ENCODE measurements around the gene TUBAL3. TPM values are rescaled to one million over a fixed set of nuclear protein-coding genes. Genes with fewer than 3 reads are reported as not detected.

TUBAL3 gene
- total RNA-seq, 1 donor from 2014 or later = not detected

- peak in 1 of 2 donors; percentile 74 for DNase-seq (ENCODE audit: low spot score in 2 of 2)
- Histone ChIP-seq H3K9me3 (peaks cover 0 to 7% of the 10 kb centered on the region in 2 donors), H3K27me3 (no peaks in the 10 kb centered on the region), H3K27ac (peak overlapping the region; percentile 60 to 72), H3K36me3 (no peaks in the 10 kb centered on the region), H3K4me1 (peaks cover 0 to 50% of the 10 kb centered on the region in 2 donors), H3K4me3 (peak overlapping the region in 1 of 2 donors; percentile 18)
- TF ChIP-seq CTCF (IDR thresholded peaks at IDR 0.05) = no peak
- intact Hi-C loops (cut with DNase I) = no loop called here
Observed at GRCh38 chr10:5423771-5424170, 19.1 kb upstream of the TUBAL3 start.

- Histone ChIP-seq H3K36me3 (no peaks in the 10 kb centered on the region), H3K4me1 (peaks cover 0 to 28% of the 10 kb centered on the region in 2 donors), H3K4me3 (no peak overlapping the region), H3K27me3 (no peaks in the 10 kb centered on the region), H3K27ac (no peak overlapping the region), H3K9me3 (peaks cover 0 to 13% of the 10 kb centered on the region in 2 donors)
- no peak for TF ChIP-seq CTCF (IDR thresholded peaks at IDR 0.05)
- intact Hi-C loops (cut with DNase I) = no loop called here
- no peak for DNase-seq (ENCODE audit: low spot score in 2 of 2)
Observed at GRCh38 chr10:5419466-5420094, 15.0 kb upstream of the TUBAL3 start.

GRCh38 chr10:5418584-5418983 lies 14.0 kb upstream of the TUBAL3 start:
- no peak for DNase-seq (ENCODE audit: low spot score in 2 of 2)
- Histone ChIP-seq H3K36me3 (no peaks in the 10 kb centered on the region), H3K4me1 (peaks cover 0 to 26% of the 10 kb centered on the region in 2 donors), H3K9me3 (peaks cover 0 to 13% of the 10 kb centered on the region in 2 donors), H3K27ac (no peak overlapping the region), H3K4me3 (no peak overlapping the region), H3K27me3 (no peaks in the 10 kb centered on the region)
- intact Hi-C loops (cut with DNase I) = no loop called here
- no peak for TF ChIP-seq CTCF (IDR thresholded peaks at IDR 0.05)

- H3K4me1 ChIP-seq = peaks cover 0 to 12% of the 10 kb centered on the region in 2 donors
- peaks cover 0 to 13% of the 10 kb centered on the region in 2 donors for H3K9me3 ChIP-seq
- peak in 1 of 2 donors; percentile 69 for DNase-seq (ENCODE audit: low spot score in 2 of 2)
- intact Hi-C loops (cut with DNase I) = no loop called here
- no peaks in the 10 kb centered on the region for H3K27me3 ChIP-seq
- peak overlapping the region; percentile 51 to 96 for H3K27ac ChIP-seq
- no peak for TF ChIP-seq CTCF (IDR thresholded peaks at IDR 0.05)
- H3K36me3 ChIP-seq = no peaks in the 10 kb centered on the region
- no peak overlapping the region for H3K4me3 ChIP-seq
Observed at GRCh38 chr10:5416981-5417380, 12.4 kb upstream of the TUBAL3 start.

- H3K36me3 ChIP-seq = no peaks in the 10 kb centered on the region
- peak overlapping the region; percentile 78 to 87 for H3K4me3 ChIP-seq
- H3K4me1 ChIP-seq = peaks cover 0 to 6% of the 10 kb centered on the region in 2 donors
- no peaks in the 10 kb centered on the region for H3K27me3 ChIP-seq
- no peak for TF ChIP-seq CTCF (IDR thresholded peaks at IDR 0.05)
- peak overlapping the region; percentile 88 to 96 for H3K27ac ChIP-seq
- H3K9me3 ChIP-seq = peaks cover 0 to 1% of the 10 kb centered on the region in 2 donors
- intact Hi-C loops (cut with DNase I) = loop anchor here (2.0 to 5.0 kb wide), 2 partner anchors 16 to 34 kb away; no protein-coding TSS in a partner anchor
- peak in 1 of 2 donors; percentile 65 for DNase-seq (ENCODE audit: low spot score in 2 of 2)
Observed at GRCh38 chr10:5413012-5413938, 8.6 kb upstream of the TUBAL3 start.
